ENCODE data around the gene KNCN.

KNCN gene

DNA sequence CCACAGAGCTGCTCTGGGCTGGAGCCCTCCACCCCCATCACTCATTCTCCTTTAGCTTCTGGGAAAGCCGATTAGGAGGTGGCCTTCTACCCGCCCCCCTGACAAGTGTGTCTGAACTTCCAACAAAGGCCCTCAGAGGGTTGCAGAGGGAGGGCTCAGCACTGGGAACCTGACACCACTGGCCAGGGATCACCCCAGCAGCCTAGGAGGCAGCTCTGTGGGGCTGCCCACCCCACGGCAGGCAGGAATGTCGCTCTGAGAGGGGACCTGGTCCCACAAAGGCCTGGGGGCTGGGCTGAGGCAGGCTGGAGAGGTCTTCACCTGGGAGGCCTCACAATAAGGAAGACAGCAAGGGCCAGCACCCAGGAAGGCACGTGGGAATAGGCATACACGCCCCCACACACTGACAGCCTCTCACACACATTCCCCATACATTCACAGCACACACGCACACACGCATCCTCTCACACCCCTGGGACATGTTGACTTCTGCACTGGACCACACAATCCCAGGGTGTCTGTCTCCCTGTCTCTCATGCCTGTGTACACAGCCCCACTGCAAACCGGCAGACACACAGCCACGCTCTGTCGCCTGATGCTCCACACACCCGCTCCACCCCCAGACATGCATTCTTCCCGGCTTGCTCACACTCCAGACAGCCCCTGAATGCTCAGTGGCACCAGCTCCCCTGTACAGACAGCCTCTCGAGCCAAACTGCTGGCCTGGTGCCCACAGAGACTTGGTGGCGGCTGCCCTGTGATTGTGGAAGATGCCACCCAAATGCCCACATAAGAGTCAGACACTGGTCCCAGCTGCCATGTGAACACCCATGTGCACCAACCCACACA is 31.2 kb downstream of the KNCN start:
- no peaks in the 10 kb centered on the region for H3K4me1 ChIP-seq (ENCODE audit: control insufficient read depth, low read length)
- H3K4me3 ChIP-seq (ENCODE audit: low read length), result no peak overlapping the region
- no peaks in the 10 kb centered on the region; the same call in 1 of the 2 replicates for H4K20me1 ChIP-seq (ENCODE audit: control insufficient read depth, insufficient read depth, low read depth, low read length)
- TF ChIP-seq EZH2phosphoT487 (IDR thresholded peaks at IDR 0.05; ENCODE audit: borderline replicate concordance, low read length) (no peak), CTCF (IDR thresholded peaks at IDR 0.05; ENCODE audit: low read depth, low read length, poor library complexity, severe bottlenecking) (no peak)
- H3K79me2 ChIP-seq (ENCODE audit: control insufficient read depth, low read length), result no peaks in the 10 kb centered on the region
- no peaks in the 10 kb centered on the region for H3K36me3 ChIP-seq (ENCODE audit: control insufficient read depth, low read length)
- H3K9me3 ChIP-seq (ENCODE audit: control insufficient read depth, insufficient read depth, low read length), result no peaks in the 10 kb centered on the region
- peaks cover 47% of the 10 kb centered on the region for H3K27me3 ChIP-seq (ENCODE audit: control insufficient read depth, low read length)
- H3K9me2 ChIP-seq (replicated peaks; ENCODE audit: control insufficient read depth, low read length), result no peaks in the 10 kb centered on the region
- H3K4me2 ChIP-seq (ENCODE audit: low read length), result no peak overlapping the region
- H3F3A ChIP-seq (ENCODE audit: control insufficient read depth, insufficient read depth), result no peaks in the 10 kb centered on the region
- H3K27ac ChIP-seq (ENCODE audit: low read depth, low read length), result no peak overlapping the region

GRCh38 chr1:46519209-46519608 is 32.2 kb downstream of the KNCN start:
- Histone ChIP-seq H3K9me2 (replicated peaks; ENCODE audit: control insufficient read depth, low read length) (no peaks in the 10 kb centered on the region), H3K27ac (ENCODE audit: low read depth, low read length) (no peak overlapping the region), H3K36me3 (ENCODE audit: control insufficient read depth, low read length) (no peaks in the 10 kb centered on the region), H3K79me2 (ENCODE audit: control insufficient read depth, low read length) (no peaks in the 10 kb centered on the region), H3K27me3 (ENCODE audit: control insufficient read depth, low read length) (peaks cover 45% of the 10 kb centered on the region), H3K4me3 (ENCODE audit: low read length) (no peak overlapping the region), H3K4me1 (ENCODE audit: control insufficient read depth, low read length) (no peaks in the 10 kb centered on the region), H3F3A (ENCODE audit: control insufficient read depth, insufficient read depth) (no peaks in the 10 kb centered on the region), H4K20me1 (ENCODE audit: control insufficient read depth, insufficient read depth, low read depth, low read length) (no peaks in the 10 kb centered on the region; the same call in 1 of the 2 replicates), H3K4me2 (ENCODE audit: low read length) (no peak overlapping the region), H3K9me3 (ENCODE audit: control insufficient read depth, insufficient read depth, low read length) (no peaks in the 10 kb centered on the region)
- TF ChIP-seq CTCF (IDR thresholded peaks at IDR 0.05; ENCODE audit: low read depth, low read length, poor library complexity, severe bottlenecking), result no peak
- TF ChIP-seq EZH2phosphoT487 (IDR thresholded peaks at IDR 0.05; ENCODE audit: borderline replicate concordance, low read length), result no peak

DNA sequence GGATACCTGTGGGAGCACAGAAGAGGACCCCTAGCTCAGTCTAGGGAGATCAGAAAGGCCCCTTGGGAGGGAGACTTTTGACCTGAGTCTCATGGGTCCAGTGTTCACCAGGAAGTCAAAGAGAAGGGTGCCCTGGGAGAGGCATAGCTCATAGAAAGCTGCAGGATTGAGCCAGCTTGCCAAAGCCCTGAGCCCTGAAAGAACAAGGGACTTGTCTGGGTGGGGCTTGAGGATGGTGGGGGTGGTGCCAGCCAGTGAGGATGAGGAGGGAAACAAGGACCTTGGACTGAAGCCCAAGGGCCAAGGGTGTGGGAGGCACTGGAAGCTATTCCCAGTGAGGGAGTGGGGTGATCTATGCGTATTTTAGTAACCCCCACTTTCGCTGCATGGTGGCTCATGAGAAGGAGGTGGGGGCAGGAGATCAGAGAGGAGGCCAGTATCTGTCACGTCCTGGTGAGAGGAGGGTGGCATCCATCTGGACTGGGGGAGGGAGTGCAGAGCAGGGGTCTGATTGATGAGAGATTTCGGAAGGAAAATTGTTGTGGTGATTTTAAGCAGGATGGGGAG is 33.4 kb downstream of the KNCN start:
- Histone ChIP-seq H3K79me2 (ENCODE audit: control insufficient read depth, low read length) (no peaks in the 10 kb centered on the region), H3K27me3 (ENCODE audit: control insufficient read depth, low read length) (peaks cover 41% of the 10 kb centered on the region), H3K27ac (ENCODE audit: low read depth, low read length) (no peak overlapping the region), H3K4me2 (ENCODE audit: low read length) (no peak overlapping the region), H3K4me1 (ENCODE audit: control insufficient read depth, low read length) (no peaks in the 10 kb centered on the region), H3K9me3 (ENCODE audit: control insufficient read depth, insufficient read depth, low read length) (no peaks in the 10 kb centered on the region), H4K20me1 (ENCODE audit: control insufficient read depth, insufficient read depth, low read depth, low read length) (no peaks in the 10 kb centered on the region; the same call in 1 of the 2 replicates), H3K4me3 (ENCODE audit: low read length) (no peak overlapping the region), H3K9me2 (replicated peaks; ENCODE audit: control insufficient read depth, low read length) (no peaks in the 10 kb centered on the region), H3F3A (ENCODE audit: control insufficient read depth, insufficient read depth) (no peaks in the 10 kb centered on the region), H3K36me3 (ENCODE audit: control insufficient read depth, low read length) (no peaks in the 10 kb centered on the region)
- TF ChIP-seq CTCF (IDR thresholded peaks at IDR 0.05; ENCODE audit: low read depth, low read length, poor library complexity, severe bottlenecking) (no peak), EZH2phosphoT487 (IDR thresholded peaks at IDR 0.05; ENCODE audit: borderline replicate concordance, low read length) (no peak)
